HG02981 (cell line): ENCODE data around the gene UNC5B.

Source experiments
- ATAC-seq: cut with Tn5 transposase; IDR thresholded peaks from one replicate; pipeline ENCODE4 v1.9.1; 2021; ENCODE audit warnings: mild to moderate bottlenecking, moderate library complexity; ENCODE audit not compliant: unreplicated experiment

UNC5B gene

DNA sequence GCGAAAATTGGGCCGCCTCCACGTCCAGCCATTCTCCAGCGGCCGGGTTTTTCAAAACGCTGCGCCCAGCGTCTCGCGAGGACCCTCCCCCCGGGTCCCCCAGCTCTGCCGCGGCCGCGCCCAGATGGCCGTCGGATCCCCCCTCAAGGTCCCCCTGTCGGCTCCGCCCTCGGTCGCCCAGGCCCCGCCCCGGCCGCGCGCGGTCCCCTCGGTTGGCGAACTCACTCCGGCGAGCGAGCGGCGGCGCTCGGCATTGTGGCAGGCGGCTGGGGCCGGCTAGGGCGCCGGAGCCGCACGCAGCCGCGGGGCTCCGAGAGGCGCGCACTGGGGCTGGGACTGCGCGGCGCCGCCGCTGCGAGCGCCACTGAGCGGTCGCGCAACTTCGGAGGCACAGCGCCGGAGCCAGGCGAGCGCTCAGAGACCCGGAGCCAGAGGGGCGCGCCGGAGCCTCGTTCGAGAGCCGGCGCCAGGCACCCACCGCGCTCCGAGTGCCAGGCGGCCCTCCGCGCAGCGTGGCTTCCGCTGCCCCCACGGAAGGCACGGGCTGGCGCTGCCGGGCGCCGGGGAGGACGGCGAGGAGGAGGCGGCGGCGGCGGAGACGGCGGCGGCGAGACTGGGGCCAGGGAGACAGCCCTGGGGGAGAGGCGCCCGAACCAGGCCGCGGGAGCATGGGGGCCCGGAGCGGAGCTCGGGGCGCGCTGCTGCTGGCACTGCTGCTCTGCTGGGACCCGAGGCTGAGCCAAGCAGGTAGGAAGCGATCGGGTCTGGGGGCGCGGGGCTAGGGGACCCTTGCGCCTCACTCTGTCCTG is at the start of gene UNC5B:
Gene UNC5B, plus strand, starts transcription at position 253 of the 809 bp plus-strand sequence. Its CDS starts 416 bp downstream, at position 669.
- no peak for ATAC-seq

DNA sequence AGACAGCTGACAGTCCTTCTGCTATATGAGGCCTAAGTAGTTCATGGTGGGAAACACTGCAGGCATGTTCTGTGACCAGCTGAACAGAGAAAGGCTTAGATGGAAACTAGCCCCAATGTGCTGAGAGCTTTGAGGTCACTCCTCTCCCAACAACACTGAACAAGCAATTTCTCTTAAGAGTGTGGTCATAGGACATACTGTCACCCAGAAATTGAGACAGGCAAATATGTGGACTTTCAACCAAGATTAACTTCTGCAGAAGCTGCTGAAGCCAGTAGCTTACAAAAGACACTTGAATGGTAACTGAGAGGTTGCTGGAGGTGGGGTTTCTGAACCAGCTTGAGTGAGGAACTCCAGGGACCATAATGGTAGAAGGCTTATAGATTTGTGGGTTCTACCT is 38.9 kb upstream of the UNC5B start:
- no peak for ATAC-seq

- ATAC-seq: no peak
These were observed 35.7 kb upstream of the UNC5B start for GRCh38 chr10:71176661-71177060.

DNA sequence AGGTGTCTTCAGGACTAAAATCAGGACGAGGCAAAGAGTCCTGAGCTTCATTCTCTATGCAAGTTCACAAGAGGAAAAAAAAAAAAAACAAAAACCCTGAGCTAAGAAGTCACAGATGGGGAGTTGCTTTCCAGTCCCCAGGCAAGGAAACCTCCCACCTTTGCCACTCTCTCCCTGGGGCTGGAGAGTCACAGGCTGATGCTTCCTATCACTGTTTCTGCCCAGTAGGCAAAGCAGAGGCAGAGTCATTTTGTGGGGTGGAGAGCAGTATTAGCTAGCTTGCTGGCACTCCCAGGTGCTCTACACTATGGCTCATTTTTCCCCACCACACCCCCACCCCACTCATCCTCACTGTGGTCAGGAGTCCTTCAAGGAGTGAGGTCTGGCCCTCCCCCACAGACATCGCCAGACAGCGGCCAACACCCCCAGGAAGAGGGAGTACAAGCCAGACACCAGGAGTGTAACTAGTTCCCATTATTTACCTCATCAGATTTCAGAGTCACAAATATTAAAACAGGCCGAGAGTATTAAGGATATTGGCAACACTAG is 34.6 kb upstream of the UNC5B start:
- no peak for ATAC-seq

GRCh38 chr10:71178880-71179279 is 33.5 kb upstream of the UNC5B start:
- no peak for ATAC-seq

GRCh38 chr10:71179382-71179781 is 33.0 kb upstream of the UNC5B start:
- no peak for ATAC-seq

DNA sequence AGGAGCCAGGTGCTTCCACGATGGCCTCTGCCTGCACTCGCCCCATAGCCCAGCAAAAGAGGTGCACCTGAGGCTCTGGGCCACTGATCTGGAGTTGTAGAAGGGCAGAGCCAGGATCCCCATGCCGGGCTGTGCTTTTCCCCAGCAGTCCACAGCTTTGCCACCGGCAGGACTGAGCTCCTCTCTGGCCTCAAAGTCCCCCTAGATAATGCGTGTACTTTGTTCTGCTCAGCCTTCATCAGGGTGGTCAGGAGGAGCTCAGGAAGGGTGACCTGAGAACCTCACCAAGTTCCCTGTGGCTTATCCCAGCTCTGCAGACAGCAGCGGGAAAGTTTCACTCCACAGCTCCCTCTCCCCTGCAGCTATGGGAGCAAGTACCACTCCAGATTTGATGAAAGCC is 27.9 kb upstream of the UNC5B start:
- ATAC-seq: no peak

DNA sequence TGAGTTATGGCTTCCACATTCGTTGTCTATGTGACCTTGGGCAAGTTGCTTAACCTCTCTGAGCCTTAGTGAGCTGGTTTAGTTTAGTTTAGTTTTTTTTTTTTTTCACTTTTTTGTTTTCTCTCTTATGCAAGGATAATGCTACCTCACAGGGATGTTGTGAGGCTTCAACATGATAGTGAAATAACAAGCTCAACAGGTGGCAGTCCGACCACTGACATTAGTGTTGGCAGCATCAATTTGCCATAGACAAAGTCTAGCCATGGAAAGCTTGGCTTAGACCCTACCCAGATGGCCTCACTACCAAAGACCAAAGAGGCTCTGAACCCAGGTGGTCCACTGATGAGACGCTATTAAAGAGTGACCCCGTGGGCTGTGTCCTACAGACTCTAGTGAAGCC is 27.2 kb upstream of the UNC5B start:
- no peak for ATAC-seq

DNA sequence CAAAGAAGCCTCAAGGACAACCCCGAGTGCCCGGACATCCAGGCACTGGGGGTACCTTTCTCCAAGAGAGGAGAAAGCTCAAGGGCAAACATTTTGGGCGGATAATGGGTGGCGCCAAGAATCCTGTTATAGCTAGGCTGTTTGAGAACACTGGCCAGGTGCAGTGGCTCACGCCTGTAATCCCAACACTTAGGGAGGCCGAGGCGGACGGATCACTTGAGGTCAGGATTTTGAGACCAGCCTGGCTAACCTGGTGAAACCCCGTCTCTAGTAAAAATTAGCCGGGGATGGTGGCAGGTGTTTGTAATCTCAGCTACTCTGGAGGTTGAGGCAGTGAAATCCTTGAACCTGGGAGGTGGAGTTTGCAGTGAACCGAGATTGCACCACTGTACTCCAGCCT is 25.2 kb upstream of the UNC5B start:
- ATAC-seq: no peak

DNA sequence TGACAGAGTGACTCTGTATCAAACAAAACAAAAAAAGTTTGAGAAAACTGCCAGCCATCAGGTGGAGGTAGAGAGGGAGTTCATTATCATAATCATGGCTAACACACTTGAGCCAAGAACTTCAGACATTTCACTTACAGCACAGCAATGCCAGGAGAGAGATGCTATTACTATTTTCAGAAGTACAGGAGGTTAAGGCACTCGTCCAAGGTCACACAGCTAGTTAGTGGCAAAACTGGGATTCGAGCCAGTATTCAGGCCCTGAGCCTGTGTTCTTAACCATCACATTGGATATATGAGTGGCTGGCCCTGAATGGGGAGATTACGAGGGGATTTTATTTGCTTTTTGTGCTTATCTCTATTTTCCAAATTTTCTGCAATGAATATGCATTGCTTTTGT is 24.8 kb upstream of the UNC5B start:
- ATAC-seq: no peak

DNA sequence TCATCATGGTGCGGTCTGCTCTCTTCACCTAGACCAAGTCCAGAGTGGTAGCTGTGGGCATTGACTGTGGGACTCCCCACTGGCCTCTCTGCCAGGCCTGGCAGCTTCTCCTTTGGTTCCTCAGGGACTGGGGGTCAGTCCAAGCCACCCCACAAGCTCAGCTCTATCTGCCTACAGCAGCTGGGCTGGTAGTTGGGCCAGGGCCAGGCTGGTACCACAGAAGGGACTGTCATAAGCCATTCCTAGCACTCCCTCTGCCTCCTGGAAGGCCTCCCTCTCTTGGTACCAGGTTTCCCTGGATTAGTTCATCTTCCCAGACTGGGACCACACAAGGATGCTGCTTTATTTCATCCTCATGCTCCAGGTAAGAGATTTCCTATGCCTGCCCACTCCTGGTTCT is 24.2 kb upstream of the UNC5B start:
- no peak for ATAC-seq

GRCh38 chr10:71191019-71191418 is 21.4 kb upstream of the UNC5B start:
- no peak for ATAC-seq

GRCh38 chr10:71191551-71192076 is 20.8 kb upstream of the UNC5B start:
- no peak for ATAC-seq

DNA sequence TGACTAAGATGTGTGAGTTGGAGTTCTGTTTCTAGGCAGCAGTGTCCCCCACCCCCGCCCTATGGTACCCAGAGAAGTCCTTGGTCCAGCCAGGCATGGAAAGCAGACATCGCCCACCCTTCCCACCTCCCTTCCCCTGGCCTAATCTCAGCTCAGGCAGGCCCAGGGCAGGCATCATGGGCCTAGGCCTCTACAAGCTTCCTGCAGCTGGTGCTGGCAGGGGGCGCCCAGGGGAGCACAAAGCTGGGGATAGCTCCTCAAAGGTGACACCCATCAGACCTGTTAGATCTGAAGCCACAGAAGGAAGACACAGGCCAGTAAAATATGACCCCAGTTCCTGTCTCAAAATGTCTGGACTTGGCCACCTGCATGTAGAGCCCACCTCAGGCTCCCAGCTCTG is 18.9 kb upstream of the UNC5B start:
- no peak for ATAC-seq

- ATAC-seq: no peak
These were observed 14.4 kb upstream of the UNC5B start for GRCh38 chr10:71197955-71198354.

DNA sequence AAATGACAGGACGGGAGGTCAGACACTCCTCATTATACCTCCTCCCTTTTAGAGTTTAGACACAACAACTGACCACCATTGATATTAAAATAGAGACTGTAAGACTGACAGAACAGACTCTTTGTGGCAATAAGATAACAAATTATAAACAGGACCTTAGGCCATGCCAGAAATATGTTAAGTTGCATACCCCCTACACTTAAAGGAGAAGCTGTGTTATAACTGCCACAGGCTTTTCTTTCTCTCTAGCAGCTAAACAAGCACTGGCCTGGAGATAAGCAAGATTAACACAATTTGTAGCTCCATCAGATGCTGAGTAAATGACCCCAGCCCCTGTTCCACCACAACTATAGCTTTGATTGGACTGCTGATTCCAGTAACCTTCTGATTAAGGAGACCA is 10.5 kb upstream of the UNC5B start:
- no peak for ATAC-seq

DNA sequence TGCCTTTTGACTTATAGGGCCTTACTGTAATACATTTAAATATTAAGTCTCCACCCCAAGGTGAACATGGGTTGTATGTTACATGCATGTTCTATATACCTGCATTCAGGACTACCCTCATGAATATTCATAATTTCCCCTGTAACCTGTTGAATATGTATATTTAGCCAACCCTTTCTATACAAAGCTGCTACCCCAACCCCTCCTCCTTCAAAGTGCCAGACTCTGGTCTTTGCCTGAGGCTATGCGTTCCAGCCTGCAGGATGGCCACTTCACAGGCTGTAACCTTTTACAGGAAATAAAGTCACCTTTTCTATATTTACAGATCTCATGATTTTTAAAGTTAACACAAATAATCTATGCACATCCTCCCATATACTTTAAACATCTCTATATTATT is 10.1 kb upstream of the UNC5B start:
- ATAC-seq: no peak

- no peak for ATAC-seq
These were observed 9.2 kb upstream of the UNC5B start for GRCh38 chr10:71203124-71203523.

GRCh38 chr10:71203716-71204115 is 8.7 kb upstream of the UNC5B start:
- no peak for ATAC-seq

DNA sequence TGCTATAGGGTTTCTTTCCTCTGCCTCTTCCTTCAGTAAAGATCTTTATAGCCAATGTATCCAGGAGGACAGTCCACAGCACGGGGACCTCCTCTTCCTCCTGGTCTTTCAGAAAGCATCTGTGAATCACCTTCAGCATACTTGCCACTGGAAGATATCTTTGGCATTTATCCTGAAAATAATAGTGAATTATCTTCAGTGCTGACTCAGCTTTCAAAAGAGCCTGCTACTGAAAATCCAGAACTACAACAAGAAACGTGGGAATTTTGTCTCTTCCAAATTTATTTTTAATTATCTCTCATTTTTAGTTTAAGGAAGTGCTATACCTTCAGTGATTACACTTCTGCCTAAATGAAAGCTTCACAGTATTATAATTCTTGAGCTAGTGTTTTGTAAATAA is 7.6 kb upstream of the UNC5B start:
- no peak for ATAC-seq

DNA sequence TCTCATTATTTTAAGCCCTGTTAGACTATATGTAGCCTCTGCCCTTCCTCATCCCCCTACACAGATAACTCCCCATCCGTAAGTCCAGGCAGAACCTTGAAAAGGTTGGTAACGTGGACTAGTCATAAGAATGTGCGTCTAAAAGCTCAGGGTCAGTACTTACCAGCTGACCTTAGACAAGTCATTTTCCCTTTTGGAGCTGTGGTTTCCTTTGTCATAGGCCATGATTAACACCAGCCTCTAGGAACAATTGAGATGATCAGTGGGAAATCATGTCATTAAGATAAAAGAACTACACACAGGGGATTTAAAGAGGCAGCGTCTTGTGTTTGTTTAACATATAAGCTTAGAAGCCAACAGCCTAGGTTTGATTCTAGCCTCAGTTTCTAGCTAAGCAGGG is 6.9 kb upstream of the UNC5B start:
- ATAC-seq: no peak

DNA sequence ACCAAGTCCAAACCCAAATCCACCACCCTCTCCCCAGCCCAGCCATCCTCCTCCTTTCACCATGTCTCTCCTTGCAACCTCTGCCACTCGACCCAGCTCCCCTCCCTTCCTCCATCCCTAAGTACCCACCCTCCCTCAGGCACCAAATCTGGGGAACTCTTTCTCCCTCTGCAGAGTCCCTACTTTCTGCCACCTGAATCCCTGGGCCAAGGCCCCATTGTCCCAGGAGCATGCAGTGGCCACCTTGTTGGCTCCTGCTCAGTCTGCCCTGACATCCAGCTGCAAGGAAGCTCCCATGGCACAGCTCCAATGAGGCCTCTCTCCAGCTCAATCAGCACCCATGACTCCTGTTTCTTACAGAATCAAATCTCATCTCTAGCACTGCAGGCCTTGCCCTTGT is 5.5 kb upstream of the UNC5B start:
- no peak for ATAC-seq

GRCh38 chr10:71207578-71207977 is 4.8 kb upstream of the UNC5B start:
- ATAC-seq: no peak
